Type B pancreatic cell (in vitro differentiated cells): Measurements from ENCODE around the gene BBS9. TPM values are rescaled to one million over a fixed set of nuclear protein-coding genes. Genes with fewer than 3 reads are reported as not detected.
"Not testable (repeated sequence)": the region's sequence is repeated elsewhere in the genome, so short reads cannot be mapped to it uniquely, and the experiment has no call there.

ENCODE experiments used
- DNase-seq: peaks from one replicate; pipeline ENCODE4 v3.0.0; 2021; ENCODE audit warnings: mixed read lengths; ENCODE audit not compliant: unreplicated experiment; ENCODE audit errors: extremely low spot score
- H3K27ac Mint-ChIP-seq: 2 replicates; pipeline ENCODE4 v1.8.0; 2021; ENCODE audit warnings: mild to moderate bottlenecking, mixed read lengths
- H3K27me3 Mint-ChIP-seq: 2 replicates; pipeline ENCODE4 v1.8.0; 2021; ENCODE audit warnings: mixed read lengths
- H3K36me3 Mint-ChIP-seq: 2 replicates; pipeline ENCODE4 v1.8.0; 2021; ENCODE audit warnings: mixed read lengths
- H3K4me1 Mint-ChIP-seq: one replicate; pipeline ENCODE4 v1.8.0; 2021; ENCODE audit warnings: mixed read lengths; ENCODE audit not compliant: unreplicated experiment
- H3K4me3 Mint-ChIP-seq: 2 replicates; pipeline ENCODE4 v1.8.0; 2021; ENCODE audit warnings: mild to moderate bottlenecking, mixed read lengths
- H3K9me3 Mint-ChIP-seq: 2 replicates; pipeline ENCODE4 v1.8.0; 2021; ENCODE audit warnings: mixed read lengths
- total RNA-seq: library from RNA; stranded (reverse); gene quantifications from 2 replicates; pipeline ENCODE4 v1.2.1, GENCODE V29; 2021; ENCODE audit warnings: low replicate concordance
- TF ChIP-seq, protein P1 (sequence below): fragments of 200-600 bp; sonication (generic); conservative IDR thresholded peaks from 2 replicates; pipeline ENCODE4 v1.5.0; 2021; ENCODE audit warnings: antibody characterized with exemption, mild to moderate bottlenecking

Gene BBS9
- total RNA-seq, 1 donor from 2014 or later, result 19.7 TPM

DNA sequence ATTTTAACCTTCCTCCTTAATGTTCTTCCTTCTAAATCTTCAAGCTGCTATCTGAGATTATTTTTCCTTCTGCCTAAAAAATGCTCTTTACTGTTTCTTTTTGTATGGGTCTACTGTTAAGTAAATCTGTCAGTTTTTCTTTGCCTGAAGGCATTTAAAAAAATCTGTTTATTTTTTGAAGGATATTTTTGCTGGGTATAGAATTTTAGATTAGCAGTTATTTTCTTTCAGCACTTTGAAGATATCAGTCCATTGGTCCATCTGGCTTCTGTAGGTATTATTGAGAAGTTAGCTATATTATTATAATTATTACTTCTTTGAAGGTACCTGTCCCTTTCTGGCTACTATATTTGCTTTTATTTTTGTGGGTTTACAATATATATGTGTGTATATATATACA, 171.4 kb downstream of the BBS9 start:
- H3K36me3 Mint-ChIP-seq, result peaks cover 11% of the 10 kb centered on the region
- TF ChIP-seq, protein P1, sequence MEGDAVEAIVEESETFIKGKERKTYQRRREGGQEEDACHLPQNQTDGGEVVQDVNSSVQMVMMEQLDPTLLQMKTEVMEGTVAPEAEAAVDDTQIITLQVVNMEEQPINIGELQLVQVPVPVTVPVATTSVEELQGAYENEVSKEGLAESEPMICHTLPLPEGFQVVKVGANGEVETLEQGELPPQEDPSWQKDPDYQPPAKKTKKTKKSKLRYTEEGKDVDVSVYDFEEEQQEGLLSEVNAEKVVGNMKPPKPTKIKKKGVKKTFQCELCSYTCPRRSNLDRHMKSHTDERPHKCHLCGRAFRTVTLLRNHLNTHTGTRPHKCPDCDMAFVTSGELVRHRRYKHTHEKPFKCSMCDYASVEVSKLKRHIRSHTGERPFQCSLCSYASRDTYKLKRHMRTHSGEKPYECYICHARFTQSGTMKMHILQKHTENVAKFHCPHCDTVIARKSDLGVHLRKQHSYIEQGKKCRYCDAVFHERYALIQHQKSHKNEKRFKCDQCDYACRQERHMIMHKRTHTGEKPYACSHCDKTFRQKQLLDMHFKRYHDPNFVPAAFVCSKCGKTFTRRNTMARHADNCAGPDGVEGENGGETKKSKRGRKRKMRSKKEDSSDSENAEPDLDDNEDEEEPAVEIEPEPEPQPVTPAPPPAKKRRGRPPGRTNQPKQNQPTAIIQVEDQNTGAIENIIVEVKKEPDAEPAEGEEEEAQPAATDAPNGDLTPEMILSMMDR, result no peak
- H3K4me3 Mint-ChIP-seq, result no peak overlapping the region
- H3K27ac Mint-ChIP-seq, result no peak overlapping the region
- peaks cover 14% of the 10 kb centered on the region for H3K4me1 Mint-ChIP-seq
- H3K9me3 Mint-ChIP-seq, result peaks cover 10% of the 10 kb centered on the region
- DNase-seq, result no peak
- no peaks in the 10 kb centered on the region for H3K27me3 Mint-ChIP-seq

DNA sequence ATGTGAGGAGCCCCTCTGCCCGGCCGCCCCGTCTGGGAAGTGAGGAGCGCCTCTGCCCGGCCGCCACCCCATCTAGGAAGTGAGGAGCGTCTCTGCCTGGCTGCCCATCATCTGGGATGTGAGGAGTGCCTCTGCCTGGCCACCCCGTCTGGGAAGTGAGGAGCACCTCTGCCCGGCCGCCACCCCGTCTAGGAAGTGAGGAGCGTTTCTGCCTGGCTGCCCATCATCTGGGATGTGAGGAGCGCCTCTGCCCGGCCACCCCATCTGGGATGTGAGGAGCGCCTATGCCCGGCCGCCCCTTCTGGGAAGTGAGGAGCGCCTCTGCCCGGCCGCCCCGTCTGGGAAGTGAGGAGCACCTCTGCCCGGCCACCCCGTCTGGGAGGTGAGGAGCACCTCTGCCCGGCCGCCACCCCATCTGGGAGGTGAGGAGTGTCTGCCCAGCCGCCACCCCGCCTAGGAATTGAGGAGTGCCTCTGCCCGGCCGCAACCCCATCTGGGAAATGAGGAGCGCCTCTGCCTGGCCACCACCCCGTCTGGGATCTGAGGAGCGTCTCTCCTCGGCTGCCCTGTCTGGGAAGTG, 174.7 kb downstream of the BBS9 start:
- not testable (repeated sequence) for H3K4me3 Mint-ChIP-seq, H3K27me3 Mint-ChIP-seq, DNase-seq, H3K4me1 Mint-ChIP-seq, H3K27ac Mint-ChIP-seq
- Mint-ChIP-seq H3K36me3 (peaks cover 14% of the 10 kb centered on the region), H3K9me3 (peaks cover 12% of the 10 kb centered on the region)

DNA sequence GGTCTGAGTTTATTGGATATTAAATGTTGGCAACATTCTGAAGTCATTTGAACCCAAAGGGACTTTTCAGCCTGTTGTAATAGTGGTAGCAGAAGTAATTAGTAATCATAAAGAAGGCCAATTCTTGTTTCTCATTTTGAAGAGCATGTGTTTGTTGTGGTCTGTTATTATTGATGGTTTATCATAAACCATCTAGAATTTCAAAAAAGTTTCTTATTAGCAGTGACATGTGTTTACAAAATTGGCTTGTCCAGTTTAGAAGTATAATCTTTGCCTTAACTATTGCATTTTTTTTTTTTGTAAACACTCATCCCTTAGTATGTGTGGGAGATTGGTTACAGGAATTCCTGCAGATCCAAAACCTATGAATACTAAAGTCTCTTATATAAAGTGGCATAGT, 177.8 kb downstream of the BBS9 start:
- no peak for DNase-seq
- Mint-ChIP-seq H3K4me3 (no peak overlapping the region), H3K36me3 (peaks cover 8% of the 10 kb centered on the region), H3K4me1 (no peaks in the 10 kb centered on the region), H3K27me3 (no peaks in the 10 kb centered on the region), H3K27ac (no peak overlapping the region), H3K9me3 (peaks cover 7% of the 10 kb centered on the region)
- TF ChIP-seq, protein P1, result no peak

GRCh38 chr7:33310546-33310945, 181.2 kb downstream of the BBS9 start:
- Mint-ChIP-seq H3K9me3 (peaks cover 5% of the 10 kb centered on the region), H3K36me3 (peaks cover 5% of the 10 kb centered on the region), H3K4me3 (no peak overlapping the region), H3K27ac (no peak overlapping the region), H3K27me3 (no peaks in the 10 kb centered on the region), H3K4me1 (no peaks in the 10 kb centered on the region)
- no peak for DNase-seq
- TF ChIP-seq, protein P1, result no peak

DNA sequence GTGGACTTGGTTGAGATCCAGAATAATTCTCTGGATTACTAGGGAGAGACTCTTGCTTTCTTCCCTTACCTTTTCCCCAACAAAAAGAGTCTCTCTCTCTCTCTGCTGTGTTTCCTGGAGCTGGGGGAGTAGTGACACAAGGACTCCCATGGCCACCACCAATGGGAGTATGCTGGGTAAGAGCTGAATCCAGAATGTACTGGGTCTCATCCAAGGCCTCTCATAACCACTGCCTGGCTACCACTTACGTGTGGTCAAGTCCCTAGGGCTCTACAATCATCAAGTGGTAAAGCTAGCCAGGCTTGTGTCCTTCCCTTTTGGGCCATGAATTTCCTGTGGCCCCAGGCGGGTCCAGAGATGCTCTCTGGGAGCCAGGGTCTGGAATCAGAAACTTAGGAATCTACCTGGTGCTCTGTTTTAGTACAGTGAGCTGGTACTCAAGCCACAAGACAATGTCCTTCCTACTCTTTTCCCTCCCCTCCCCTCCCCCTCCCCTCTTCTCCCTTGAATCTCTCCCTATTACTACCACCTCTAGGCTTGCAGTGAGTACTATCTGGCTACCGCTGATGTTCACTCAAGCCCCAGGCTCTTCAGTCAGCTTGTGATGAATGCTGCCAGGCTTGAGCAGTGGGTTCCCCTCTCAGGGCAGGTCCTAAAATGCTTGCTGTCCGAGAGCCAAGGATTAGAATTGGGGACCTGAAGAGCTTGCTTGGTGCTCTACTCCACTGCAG, 196.6 kb downstream of the BBS9 start:
- H3K36me3 Mint-ChIP-seq, result peaks cover 12% of the 10 kb centered on the region
- no peak for DNase-seq
- no peak overlapping the region for H3K27ac Mint-ChIP-seq
- H3K9me3 Mint-ChIP-seq, result peaks cover 8% of the 10 kb centered on the region
- H3K4me1 Mint-ChIP-seq, result no peaks in the 10 kb centered on the region
- TF ChIP-seq, protein P1, result no peak
- H3K4me3 Mint-ChIP-seq, result no peak overlapping the region
- H3K27me3 Mint-ChIP-seq, result no peaks in the 10 kb centered on the region

DNA sequence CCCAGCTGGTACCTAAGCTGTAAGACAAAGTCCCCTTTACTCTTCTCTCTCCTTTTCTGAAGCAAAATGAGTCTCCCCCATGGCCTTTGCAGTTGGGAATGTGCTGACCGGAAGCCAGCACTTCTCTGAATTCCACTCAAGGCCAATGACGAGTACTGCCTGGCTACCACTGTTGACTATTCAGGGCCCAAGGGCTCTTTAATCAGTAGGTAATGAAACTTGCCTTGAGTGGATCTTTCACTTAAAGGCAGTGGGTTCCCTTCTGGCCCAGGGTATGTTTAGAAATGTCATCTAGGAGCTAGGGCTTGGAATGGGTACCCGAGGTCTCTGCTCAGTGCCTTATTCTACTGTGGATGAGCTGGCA, 197.1 kb downstream of the BBS9 start:
- TF ChIP-seq, protein P1, result no peak
- no peak overlapping the region for H3K4me3 Mint-ChIP-seq
- H3K4me1 Mint-ChIP-seq, result no peaks in the 10 kb centered on the region
- H3K9me3 Mint-ChIP-seq, result peaks cover 5% of the 10 kb centered on the region
- peaks cover 10% of the 10 kb centered on the region for H3K36me3 Mint-ChIP-seq
- H3K27me3 Mint-ChIP-seq, result no peaks in the 10 kb centered on the region
- DNase-seq, result no peak
- H3K27ac Mint-ChIP-seq, result no peak overlapping the region
